Esophagus muscularis mucosa (tissue), 4 donors: ENCODE results near the gene ICA1L. TPM values are rescaled to one million over a fixed set of nuclear protein-coding genes. Genes with fewer than 3 reads are reported as not detected.

Experiments
- DNase-seq: peaks from one replicate; pipeline ENCODE4 v3.0.0-alpha.2; 2017; ENCODE audit errors: extremely low spot score
- H3K27ac ChIP-seq, 4 donors: fragments of 200-600 bp; sonication (generic); replicated peaks in 1 of 4; 1 replicate in 3 of 4; 2 replicates in 1 of 4; pipeline ENCODE4 v1.5.1; 2016 to 2019; ENCODE audit warnings: mild to moderate bottlenecking in 1 of 4
- H3K27me3 ChIP-seq, 4 donors: fragments of 200-600 bp; sonication (generic); one replicate each; pipeline versions ENCODE4 v1.5.1 to v1.6.0; 2016 to 2019
- H3K36me3 ChIP-seq, 4 donors: fragments of 200-600 bp; sonication (generic); one replicate each; pipeline ENCODE4 v1.5.1; 2016 to 2019
- H3K4me1 ChIP-seq, 4 donors: fragments of 200-600 bp; sonication (generic); one replicate each; pipeline ENCODE4 v1.5.1; 2016 to 2019
- H3K4me3 ChIP-seq, 4 donors: fragments of 200-600 bp; sonication (generic); 1 replicate in 2 of 4; 2 replicates in 2 of 4; pipeline ENCODE4 v1.5.1; 2016 to 2019; ENCODE audit warnings: mild to moderate bottlenecking in 4 of 4, moderate library complexity in 1 of 4
- H3K9me3 ChIP-seq, 4 donors: fragments of 200-600 bp; sonication (generic); 1 replicate in 3 of 4; 2 replicates in 1 of 4; pipeline ENCODE4 v1.5.1; 2016 to 2019
- EP300 ChIP-seq: sonication (generic); formaldehyde crosslinking; IDR thresholded peaks from one replicate; pipeline ENCODE4 v1.6.1; 2017; ENCODE audit warnings: antibody characterized with exemption
- POLR2A ChIP-seq: fragments of 450-650 bp; IDR thresholded peaks from one replicate; pipeline ENCODE4 v1.6.1; 2017; ENCODE audit warnings: antibody characterized with exemption, moderate library complexity, mild to moderate bottlenecking, low read depth
- POLR2AphosphoS5 ChIP-seq, 2 donors: sonication (generic); formaldehyde crosslinking; IDR thresholded peaks; one replicate each; pipeline ENCODE4 v1.6.1; 2017; ENCODE audit warnings: antibody characterized with exemption in 2 of 2
- WGBS: methylation state at CpG from one replicate; pipeline ENCODE4 v1.1.5; 2018; 5-methylcytosine and 5-hydroxymethylcytosine counted together
- intact Hi-C: fragments of 100-400 bp; cut with DNase I; formaldehyde crosslinking; loops from one replicate; pipeline ENCODE4 v1.15.1; 2023
- total RNA-seq, 4 donors: library from RNA; depleted of rRNA; stranded (reverse); fragments of >200 nt; gene quantifications; one replicate each; pipeline versions ENCODE4 v1.1.0 to v1.2.1, GENCODE V29; 2016
- TF ChIP-seq, protein P1 (sequence below), 3 experiments: fragments of 200-600 bp in 2 of 3; fragments of 450-650 bp in 1 of 3; sonication (generic) in 2 of 3; IDR thresholded peaks; one replicate each; pipeline ENCODE4 v1.5.1; 2017 to 2019; ENCODE audit warnings: antibody characterized with exemption in 3 of 3, mild to moderate bottlenecking in 2 of 3, moderate library complexity in 1 of 3

The ICA1L gene
- total RNA-seq, 4 donors from 2014 or later, result 9.6 to 14.4 (median 11.8) TPM

DNA sequence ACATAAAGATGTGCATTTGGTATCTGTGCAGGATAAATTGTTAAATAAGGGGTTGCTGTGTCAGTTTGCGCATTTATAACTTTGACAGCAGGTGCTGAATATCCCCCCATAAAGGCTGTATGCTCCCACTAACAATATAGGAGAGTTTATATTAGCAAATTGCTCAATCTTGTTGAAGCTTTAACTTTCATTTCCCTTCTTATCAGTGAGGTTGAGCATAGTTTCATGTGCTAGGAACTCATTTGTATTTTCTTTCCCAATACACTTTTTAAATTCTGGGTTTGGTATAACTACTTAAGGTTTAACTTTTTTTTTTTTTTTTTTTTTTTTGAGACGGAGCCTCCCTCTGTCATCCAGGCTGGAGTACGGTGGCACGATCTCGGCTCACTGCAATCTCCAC, 147.8 kb downstream of the ICA1L start:
- TF ChIP-seq POLR2AphosphoS5 (IDR thresholded peaks at IDR 0.05) (no peak), EP300 (no peak), POLR2A (no peak)
- TF ChIP-seq, protein P1, sequence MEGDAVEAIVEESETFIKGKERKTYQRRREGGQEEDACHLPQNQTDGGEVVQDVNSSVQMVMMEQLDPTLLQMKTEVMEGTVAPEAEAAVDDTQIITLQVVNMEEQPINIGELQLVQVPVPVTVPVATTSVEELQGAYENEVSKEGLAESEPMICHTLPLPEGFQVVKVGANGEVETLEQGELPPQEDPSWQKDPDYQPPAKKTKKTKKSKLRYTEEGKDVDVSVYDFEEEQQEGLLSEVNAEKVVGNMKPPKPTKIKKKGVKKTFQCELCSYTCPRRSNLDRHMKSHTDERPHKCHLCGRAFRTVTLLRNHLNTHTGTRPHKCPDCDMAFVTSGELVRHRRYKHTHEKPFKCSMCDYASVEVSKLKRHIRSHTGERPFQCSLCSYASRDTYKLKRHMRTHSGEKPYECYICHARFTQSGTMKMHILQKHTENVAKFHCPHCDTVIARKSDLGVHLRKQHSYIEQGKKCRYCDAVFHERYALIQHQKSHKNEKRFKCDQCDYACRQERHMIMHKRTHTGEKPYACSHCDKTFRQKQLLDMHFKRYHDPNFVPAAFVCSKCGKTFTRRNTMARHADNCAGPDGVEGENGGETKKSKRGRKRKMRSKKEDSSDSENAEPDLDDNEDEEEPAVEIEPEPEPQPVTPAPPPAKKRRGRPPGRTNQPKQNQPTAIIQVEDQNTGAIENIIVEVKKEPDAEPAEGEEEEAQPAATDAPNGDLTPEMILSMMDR (IDR thresholded peaks at IDR 0.05), result no peak
- no peaks in the 10 kb centered on the region for H3K4me1 ChIP-seq
- DNase-seq, result no peak
- no peak overlapping the region for H3K4me3 ChIP-seq
- H3K36me3 ChIP-seq, result peaks cover 0 to 11% (median under 1%) of the 10 kb centered on the region in 4 donors
- 89% methylated on average over 5 of the region's 5 CpGs for WGBS
- no peaks in the 10 kb centered on the region for H3K9me3 ChIP-seq
- intact Hi-C loops, result no loop called here
- H3K27ac ChIP-seq, result no peak overlapping the region
- H3K27me3 ChIP-seq, result no peaks in the 10 kb centered on the region

Other genes starting within 250 kb of the ICA1L start
- 1 to 10 TPM; 2.8 to 5.0 (median 4.2) TPM for gene FAM117B, start 236.8 kb downstream of the ICA1L start, total RNA-seq
- 10 to 100 TPM in 3 of 4 donors, 1 to 10 TPM in 1; 8.2 to 17.6 (median 12.8) TPM for gene WDR12, start 39.9 kb upstream of the ICA1L start, total RNA-seq
- gene CARF, start 40.5 kb upstream of the ICA1L start, total RNA-seq, result 10 to 100 TPM in 3 of 4 donors, 1 to 10 TPM in 1; 8.0 to 16.6 (median 12.8) TPM
- gene NBEAL1, start 143.1 kb upstream of the ICA1L start, total RNA-seq, result 10 to 100 TPM; 20.5 to 24.1 (median 23.1) TPM